Ramos (cell line): ENCODE data around the gene PLXNC1.

Source experiments
- in situ Hi-C: fragments of 300-500 bp; cut with MboI; formaldehyde crosslinking; loops from one replicate; pipeline ENCODE4 v1.14.3; 2022; ENCODE audit warnings: low sequenced_read_pairs; ENCODE audit not compliant: unreplicated experiment

Gene PLXNC1

DNA sequence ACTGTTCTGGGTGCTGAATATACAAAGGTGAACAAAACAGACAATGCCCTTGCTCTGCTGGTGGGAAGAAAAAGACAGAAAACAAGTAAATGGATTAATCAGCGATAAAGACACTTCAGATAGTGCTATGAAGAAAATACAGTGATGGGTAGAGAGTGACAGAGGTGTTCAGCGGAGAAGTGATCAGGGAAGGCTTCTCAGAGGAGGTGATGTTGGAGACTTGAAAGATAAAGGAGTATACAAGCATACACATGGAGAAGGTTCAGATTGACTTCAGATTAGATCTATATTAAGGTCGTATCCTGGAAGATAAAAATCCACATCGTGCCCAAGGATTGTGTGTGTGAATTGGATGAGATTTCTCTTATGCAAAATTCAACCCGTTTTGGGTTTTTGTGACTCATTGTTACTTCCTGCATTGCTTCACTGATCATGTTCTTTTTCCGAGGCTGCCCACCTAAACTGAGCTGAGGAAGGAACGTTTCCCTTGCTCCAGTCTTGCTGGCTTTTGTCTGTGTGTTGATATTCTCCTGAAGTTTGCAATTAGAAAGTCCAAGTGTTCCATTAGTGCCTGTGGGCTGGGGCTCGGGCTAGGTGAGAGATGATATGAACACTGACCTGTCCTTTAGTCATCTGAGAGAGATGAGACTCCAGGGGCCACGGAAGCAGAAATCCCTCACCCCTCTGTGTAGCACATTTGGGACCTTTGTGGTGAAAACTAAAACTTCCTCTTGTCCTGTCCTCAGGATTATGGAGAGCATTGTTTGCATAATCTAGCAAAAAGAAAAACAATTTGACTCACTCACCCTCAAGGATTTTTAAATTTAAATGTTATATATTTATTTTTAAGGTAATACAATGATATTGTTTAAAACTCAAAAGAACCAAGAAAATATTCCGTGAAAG is 27.6 kb downstream of the PLXNC1 start:
- in situ Hi-C loops, result no loop called here

DNA sequence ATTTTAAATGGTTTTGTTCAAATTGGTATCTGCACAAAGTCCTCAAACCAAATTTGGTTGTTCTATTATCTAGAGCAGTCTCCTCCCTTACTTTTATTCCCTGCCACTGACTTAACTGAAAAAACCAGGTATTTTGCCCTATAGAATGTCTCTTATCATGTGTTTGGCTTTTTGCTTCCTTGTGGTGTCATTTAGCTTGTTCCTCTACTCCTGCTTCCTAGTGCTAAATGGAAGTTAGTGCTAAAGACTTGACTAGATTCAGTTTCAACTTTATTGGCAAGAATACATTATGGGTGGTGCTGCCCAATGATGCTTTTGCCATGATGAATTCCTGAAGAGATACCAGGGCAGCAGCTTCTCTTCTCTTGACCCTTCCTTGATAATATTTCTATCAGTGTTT is 29.7 kb downstream of the PLXNC1 start:
- in situ Hi-C loops, result no loop called here

DNA sequence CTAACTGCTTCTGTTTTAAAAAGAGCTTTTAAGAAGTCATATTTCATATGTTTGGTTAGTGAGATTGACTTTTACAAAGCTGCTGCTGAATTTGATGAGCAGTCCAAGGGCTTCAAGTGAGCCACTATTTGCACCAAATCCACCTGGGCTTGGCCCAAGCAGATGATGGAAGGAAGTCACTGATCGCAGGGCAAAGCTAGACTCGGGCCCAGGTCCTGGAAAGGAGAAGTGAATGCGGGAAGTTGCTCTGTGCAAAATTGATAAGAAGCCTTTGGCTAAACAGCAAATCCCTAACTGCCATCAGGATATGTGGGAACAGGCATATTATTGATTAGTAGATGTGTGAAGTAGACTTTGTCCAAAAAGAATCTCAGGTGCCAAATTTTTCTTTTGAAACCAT is 30.5 kb downstream of the PLXNC1 start:
- in situ Hi-C loops, result no loop called here

DNA sequence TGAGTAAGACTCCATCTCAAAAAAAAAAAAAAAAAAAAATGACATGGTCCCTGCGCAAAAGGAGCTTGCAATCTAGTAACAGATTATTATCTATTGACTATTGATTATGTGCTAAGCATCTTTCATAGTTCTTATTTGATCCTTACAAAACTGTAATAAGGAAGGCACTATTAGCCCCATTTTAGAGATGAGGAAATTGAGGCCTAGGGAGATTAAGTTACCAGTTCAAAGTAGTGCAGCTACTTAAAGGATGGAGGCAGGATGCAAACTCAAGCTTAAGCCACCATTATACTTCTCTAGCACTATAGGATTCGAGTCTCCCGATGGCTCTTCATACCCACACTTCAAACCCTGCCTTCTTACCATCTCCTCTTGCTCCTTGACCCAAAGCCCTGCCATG is 31.3 kb downstream of the PLXNC1 start:
- in situ Hi-C loops, result no loop called here

DNA sequence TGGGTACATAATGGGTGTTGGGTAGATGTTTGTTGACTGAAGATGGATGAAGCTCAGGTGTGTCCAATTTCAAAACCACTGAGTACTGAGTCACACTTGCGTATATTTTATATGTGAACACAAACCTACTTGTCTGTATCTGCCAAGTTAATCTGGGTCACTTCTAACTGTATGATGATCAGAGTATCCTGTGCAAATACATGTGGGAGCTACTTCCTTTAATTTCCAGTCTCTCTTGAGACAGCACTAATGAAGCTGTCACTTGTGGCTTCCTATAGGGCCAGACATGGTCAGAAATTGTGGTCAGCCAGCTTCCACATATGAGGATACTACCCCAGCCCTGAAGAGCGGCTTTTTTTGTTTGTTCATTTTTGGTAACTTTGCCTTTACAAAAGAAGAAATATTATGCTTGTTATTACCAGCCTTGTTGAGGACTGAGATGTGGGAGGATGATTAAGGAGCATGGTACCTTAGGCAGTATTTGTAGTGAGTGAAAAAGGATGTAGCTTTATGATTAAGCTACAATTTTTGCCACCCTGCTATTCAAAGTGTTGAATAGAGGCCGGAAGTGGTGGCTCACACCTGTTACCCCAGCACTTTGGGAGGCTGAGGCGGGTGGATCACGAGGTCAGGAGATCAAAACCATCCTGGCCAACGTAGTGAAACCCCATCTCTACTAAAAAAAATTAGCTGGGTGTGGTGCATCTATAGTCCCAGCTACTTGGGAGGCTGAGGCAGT is 32.4 kb downstream of the PLXNC1 start:
- in situ Hi-C loops, result no loop called here

DNA sequence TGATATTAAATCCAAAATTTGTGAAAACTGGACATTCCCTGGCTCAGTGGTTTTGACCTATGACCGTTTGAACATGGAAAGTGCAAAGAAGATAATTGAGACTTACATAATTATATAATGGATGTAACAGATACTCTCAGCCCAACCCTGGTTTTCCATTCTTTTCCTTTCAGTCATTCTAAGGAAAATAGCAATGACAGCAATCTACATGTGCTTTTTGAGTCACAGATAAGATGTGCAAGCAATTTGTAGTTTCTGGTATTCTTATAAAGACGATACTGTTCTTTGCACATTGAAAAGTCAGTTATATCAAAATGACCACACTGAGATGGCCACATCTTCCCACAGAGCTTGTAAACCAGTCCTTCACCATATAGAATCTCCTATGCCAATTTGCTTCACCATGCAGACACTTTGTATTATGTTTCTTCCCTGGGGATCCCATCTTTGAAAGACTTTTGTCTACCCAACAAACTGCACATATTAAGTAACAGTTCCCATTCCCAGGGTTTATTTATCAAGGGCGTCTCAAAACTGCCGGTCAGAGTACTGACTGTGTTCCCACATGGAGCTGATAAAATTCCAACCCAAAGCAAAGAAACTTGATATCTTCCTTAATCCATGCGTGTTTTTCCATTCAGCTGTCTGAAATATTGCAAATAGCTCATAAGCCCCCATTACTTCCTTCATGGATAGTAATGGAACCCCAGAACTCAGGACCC is 34.8 kb downstream of the PLXNC1 start:
- in situ Hi-C loops, result no loop called here

DNA sequence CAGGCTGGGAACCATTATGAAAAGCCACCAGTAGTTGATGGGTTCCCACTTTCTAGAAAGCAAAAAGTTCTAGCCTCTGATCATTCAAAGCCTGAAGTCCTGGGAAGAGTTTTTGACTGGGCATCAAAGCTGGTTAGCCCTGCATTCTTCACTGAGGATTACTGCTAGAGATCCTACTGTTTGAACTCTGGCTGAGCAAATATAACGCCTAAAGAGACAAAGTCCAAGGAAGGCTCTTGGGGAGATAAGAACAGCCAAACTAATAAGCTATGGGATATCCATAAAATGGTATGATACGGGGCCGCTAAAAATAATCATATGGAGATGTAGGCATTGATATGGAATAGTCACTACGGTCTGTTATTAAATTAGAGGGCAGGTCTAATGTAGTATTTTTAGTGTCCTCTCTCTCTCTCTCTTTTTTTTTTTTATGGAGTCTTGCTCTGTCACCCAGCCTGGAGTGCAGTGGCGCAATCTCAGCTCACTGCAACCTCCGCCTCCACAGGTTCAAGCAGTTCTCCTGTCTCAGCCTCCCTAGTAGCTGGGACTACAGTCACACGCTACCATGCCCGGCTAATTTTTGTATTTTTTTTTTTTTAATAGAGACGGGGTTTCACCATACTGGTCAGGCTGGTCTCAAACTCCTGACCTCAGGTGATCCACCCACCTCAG is 35.5 kb downstream of the PLXNC1 start:
- in situ Hi-C loops, result no loop called here

DNA sequence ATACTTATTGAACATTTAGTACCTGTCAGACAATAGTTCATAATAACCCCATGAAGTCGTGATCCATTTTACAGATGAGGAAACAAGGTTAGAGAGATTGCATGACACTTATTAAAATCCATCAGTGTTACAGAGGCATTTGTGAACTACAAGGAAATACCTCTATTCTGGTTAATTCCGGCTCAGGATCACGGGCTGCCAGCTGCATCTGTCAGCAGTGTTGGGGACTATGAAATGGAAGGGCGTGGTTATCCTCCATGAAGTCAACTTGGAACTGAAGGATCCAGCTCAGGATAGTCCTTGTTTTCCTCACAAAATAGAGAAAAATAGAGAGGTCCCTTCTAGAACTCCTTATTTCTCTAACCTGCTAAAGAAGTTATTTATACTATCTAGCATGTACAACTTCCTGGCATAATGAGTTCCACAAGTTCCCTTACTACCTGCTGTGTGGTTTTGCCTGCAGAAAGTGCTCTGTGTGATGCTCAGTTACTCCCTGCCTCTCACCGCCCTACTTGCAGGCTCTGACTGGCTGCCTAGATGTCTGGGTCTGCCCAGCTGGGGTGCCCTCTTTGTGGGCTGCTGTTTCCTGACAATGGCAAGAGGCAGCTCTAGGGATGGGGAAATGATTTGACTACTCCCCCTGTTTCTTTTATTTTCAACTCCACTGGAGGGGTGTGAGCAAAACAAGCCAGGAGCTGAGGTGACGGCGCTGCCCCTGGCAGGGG is 36.8 kb downstream of the PLXNC1 start:
- in situ Hi-C loops, result no loop called here

DNA sequence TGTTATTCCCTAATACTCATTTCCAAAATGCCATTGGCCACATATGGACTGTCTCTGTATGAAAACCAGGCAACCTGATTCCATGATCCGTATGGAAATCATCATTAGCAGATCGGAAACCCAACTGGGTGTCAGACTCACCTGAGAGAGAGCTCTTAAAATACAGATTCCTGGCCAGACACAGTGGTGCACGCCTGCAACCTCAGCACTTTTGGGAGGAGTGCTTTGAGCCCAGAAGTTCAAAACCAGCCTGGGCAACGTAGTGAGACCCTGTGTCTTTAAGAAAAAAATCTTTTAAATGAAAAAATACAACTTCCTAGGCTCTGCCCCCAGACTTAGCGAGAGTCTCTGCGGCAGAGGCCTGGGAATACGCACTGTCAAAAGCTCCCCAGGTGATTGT is 37.4 kb downstream of the PLXNC1 start:
- in situ Hi-C loops, result no loop called here

DNA sequence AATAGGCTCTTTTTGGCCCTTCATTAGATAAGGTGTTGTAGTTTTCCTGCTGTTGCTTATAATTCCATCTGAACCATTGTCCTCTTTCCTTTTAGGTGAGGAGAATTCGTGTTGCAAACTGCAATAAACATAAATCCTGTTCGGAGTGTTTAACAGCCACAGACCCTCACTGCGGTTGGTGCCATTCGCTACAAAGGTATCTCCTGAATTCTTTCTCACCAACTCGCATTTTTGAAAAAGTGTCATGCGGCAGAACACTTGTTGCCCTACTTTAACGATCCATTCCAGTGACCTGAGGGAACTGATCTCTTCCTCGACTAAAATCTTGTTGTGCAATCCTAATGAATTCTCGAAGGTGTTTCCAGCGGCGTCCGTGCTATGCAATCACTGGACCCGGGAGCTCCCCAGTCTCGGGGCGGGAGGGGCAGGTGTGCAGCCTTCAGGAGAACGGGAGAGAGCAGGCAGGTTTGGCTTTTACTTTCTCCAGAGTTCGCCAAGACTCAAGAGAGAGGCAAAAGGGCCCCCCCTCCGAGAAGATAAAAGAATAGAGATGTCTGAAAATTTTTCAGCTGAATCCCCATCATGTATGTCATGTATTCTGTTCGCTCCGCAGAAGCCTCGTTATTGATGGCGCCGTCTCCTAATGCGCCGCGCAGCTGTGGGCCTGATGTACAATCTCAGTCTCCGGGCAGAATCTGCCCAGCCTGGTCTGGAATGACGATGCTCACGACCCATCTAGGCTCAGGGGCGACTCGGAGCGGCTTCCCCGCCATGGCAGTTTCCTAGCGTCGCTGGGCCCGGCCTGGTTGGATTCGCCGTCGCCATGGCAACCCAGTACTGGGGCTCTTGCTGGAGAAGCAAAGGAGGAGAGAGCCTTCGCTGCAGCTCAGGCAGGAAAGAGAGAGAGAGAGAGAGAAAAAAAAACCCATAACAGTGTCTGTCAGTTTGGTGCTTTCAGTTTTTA is 38.2 kb downstream of the PLXNC1 start:
- in situ Hi-C loops, result no loop called here

DNA sequence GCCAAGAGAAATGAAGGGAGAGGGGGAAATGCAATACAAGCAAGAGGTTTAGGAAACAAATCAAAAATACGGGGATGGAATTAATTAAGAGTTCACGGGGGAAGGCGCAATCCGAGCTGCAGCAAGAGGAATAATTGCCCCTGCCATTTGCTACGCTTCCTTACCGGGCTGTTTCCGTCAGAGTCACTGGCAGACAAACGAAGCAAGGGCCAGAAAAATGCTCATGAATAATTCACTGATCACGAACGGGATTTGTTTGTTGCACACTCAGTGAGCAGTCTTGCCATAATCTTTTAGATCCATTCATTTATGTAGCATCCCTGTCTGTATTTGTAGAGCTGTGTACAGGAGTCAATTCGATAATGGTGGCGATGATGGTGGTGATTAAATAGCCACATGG is 39.0 kb downstream of the PLXNC1 start:
- in situ Hi-C loops, result no loop called here

DNA sequence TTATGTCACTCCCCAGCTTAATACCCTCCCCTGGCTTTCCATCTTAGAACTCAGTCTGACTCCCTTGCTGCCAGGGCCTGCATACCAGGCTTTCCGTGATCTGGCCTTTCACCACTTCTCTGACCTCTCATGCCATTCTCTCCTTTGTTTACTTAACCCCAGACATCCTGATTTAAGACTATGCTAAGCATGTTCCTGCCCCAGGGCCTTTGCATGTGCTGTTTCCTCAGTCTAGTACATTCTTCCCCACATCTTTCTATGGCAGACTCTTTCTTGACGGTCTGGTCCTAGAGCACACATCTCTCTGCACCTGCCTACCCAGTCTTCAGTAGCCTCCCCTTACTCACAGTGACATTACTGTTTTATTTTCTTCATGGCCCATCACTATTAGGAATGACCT is 42.2 kb downstream of the PLXNC1 start:
- in situ Hi-C loops, result no loop called here

DNA sequence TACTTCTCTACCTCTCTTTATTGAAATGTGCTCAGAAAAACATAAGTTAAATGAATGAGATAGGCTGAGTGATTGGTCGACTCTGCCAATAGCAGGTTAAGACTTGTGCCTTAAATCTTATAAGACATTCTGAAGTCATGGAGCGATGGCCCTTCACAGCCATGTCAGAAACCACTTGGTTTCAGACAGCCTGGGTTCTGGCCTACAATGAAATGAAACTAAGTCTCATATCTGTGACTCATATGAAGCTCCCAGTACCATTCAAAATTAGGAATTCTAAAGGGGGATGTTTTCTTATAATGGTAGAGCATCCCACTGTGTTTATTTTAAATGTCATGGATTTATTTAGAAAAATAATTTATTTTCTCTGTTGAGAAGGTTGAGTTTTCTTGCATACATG is 42.6 kb downstream of the PLXNC1 start:
- in situ Hi-C loops, result no loop called here

DNA sequence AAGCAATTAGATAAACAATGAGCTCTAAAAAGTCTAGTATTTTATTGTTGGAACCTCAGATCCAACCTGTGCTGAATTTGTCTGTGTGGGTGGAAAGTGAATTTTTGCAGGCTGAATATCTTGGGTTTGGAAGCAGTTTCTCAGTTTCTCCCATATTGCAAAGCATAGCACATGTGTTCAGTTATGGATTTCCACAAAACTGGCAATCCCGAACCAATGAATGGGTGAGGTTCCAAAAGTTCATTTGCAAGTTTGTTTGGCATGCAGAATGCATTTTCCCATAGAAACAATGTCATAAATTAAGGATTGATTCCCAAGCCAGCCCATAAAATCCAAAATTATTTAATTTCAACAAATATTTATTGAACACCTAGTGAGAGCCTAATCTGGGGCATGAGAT is 43.4 kb downstream of the PLXNC1 start:
- in situ Hi-C loops, result no loop called here

DNA sequence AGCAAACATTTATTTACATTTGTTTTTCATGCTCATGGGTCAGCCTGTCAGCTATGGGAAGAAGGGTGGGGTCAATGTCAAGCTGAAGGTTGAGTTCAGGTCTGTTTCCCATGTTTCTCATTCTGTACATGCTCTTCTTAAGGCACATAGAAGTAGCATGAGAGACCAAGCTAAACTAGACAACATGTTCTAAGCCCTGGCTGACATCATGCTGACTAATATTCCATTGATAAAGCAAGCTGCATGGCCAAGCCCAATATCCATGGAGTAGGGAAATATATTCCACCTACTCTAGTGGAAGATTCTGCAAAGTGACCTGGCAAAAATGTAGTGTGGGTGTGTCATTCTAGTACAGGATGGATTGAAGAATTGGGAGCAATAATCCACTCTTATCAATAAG is 44.1 kb downstream of the PLXNC1 start:
- in situ Hi-C loops, result no loop called here

DNA sequence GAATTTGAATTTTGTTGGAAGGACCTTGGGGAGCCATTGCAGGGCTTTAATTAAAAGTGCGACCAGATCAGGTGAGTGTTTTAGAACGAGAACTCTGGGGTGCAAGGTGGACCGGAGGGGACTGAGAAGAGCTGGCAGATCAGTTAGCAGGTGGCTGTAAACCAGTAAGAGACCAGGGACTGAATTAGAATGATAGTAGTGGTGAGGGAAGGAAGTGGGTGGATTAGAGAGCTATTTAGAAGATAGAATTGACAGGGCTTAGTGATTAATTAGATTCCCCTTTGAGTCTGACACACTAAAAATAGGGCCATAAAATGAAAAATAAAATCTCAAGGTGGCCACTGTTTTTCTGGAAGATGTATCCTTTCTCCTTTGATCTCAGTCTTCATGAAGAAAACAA is 44.8 kb downstream of the PLXNC1 start:
- in situ Hi-C loops, result no loop called here

DNA sequence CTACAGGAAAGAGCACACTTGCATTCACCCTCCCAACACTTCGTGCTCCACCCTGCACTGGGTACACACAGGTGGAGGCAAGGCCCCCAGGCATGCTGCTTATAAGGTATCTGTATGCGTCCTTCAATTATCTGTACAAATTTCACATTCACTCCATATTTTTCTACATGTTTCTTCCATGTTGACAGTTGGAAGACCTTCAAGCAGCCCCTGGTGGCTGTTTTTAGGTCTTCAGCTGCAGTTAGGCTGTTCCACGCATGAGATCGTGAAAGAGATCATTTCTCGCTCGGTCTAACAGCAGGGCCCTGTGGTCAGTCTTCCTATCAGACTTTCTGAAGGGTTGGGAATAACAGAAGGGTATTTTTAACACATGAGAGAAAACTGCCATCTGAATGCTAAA is 47.1 kb downstream of the PLXNC1 start:
- in situ Hi-C loops, result no loop called here

DNA sequence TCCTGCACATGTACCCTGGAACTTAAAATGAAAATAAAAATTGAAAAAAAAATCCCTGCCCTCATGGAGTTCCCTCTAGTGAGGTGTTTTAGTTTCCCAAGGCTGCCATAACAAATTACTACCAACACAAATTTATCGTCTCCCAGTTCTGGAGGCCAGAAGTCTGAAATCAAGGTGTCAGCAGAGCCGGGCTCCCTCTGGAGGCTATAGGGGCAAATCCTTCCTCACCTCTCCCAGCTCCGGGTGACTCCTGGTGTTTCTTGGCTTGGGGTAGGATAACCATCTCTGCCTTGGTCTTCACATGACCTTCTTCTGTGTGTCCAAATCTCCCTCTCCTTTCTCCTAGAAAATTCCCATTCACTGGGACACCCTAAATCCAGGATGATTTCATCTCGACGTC is 50.1 kb downstream of the PLXNC1 start:
- in situ Hi-C loops, result no loop called here

DNA sequence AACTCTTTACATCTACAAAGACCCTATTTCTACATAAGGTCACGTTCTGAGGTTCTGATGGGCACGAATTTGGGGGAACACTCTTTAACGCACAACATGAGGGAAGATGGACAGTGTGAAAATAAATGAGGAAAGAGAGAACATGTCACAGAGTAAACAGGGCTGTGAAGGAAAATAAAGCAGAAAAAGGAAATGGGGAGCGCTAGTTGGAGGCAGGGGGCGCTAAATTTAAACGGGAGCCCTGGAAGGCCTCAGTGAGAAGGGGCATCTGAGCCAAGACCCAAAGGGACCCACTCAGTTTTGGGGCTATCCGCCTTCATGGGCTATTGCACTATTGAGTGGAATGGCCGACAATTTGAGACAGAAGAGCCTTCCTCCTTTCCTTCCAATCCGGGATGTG is 50.5 kb downstream of the PLXNC1 start:
- in situ Hi-C loops, result no loop called here
